Measurements from ENCODE around the gene TXNDC11. TPM values are rescaled to one million over a fixed set of nuclear protein-coding genes. Genes with fewer than 3 reads are reported as not detected.
"Not testable (repeated sequence)": the region's sequence is repeated elsewhere in the genome, so short reads cannot be mapped to it uniquely, and the experiment has no call there.

Gene TXNDC11
- total and polyA plus RNA-seq, 9 of the 15 experiments (the other 6 are each of a cell fraction or from before 2014, with no cell fraction given): 0.66 to 32.6 (median 26.2) TPM

DNA sequence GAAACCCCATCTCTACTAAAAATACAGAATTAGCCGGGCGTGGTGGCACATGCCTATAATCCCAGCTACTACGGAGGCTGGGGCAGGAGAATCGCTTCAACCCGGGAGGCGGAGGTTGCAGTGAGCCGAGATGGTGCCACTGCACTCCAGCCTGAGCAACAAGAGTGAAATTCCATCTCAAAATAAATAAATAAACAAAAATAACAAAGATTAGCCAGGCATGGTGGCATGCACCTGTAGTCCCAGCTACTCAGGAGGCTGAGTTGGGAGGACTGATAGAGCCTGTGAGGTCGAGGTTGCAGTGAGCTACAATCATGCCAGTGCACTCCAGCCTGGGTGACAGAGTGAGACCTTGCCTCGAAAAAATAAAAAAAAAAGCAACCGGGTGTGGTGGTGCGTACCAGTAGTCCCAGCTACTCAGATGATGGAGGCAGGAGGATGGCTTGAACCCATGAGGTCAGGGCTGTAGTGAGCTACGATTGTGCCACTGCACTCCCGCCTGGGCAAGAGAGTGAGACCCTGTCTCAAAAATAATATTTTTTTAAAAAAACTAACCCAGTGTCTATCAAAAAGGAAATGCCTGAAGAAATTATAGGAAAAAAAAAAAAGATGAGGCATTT, 42.4 kb upstream of the TXNDC11 start:
- H3K4me3 ChIP-seq; H2AFZ ChIP-seq (ENCODE audit: low read depth, low read length); FAIRE-seq; H3K9me3 ChIP-seq (replicated peaks; ENCODE audit: control insufficient read depth, insufficient read depth, low read depth, low read length); ATAC-seq; H3K27ac ChIP-seq (ENCODE audit: extremely low read depth, low read depth, low read length); BruUV-seq (replicated peaks); H3K4me2 ChIP-seq (ENCODE audit: insufficient read depth, low read length); intact Hi-C loops (cut with micrococcal nuclease); in situ Hi-C loops (cut with MboI); DNase-seq (ENCODE audit: extremely low read depth in 1 of 4, low spot score in 3 of 4); H3K9ac ChIP-seq (ENCODE audit: insufficient read depth in 1 of 2, low read depth in 2 of 2, low read length in 2 of 2); CTCF ChIA-PET (ENCODE audit: low intra/inter-chr PET ratio); H3K9me1 ChIP-seq (ENCODE audit: control insufficient read depth, insufficient read depth, low read length); H3K27me3 ChIP-seq (ENCODE audit: control insufficient read depth in 2 of 2, insufficient read depth in 2 of 2, low read length in 2 of 2): not testable (repeated sequence)
- Histone ChIP-seq H3K4me1 (replicated peaks in 1 of 2; ENCODE audit: control insufficient read depth in 2 of 2, insufficient read depth in 2 of 2, low read length in 2 of 2) (peaks cover 7 to 19% of the 10 kb centered on the region in 2 experiments), H3K79me2 (ENCODE audit: control insufficient read depth, insufficient read depth, low read length) (peaks cover 86% of the 10 kb centered on the region), H4K20me1 (replicated peaks; ENCODE audit: control insufficient read depth, insufficient read depth, low read length) (peaks cover 10% of the 10 kb centered on the region; the same call in 1 of the 2 replicates), H3K36me3 (ENCODE audit: control insufficient read depth, insufficient read depth, low read length) (peaks cover 26% of the 10 kb centered on the region)
- WGBS (ENCODE audit: insufficient coverage, low coverage, missing lambda C conversion rate): 85% methylated on average over 13 of the region's 13 CpGs
- POLR2A ChIA-PET: interaction anchor here (3.0 kb wide), 1 partner anchor 11 kb away, joined by 21 read pairs; the partner anchor contains the start of gene ZC3H7A

DNA sequence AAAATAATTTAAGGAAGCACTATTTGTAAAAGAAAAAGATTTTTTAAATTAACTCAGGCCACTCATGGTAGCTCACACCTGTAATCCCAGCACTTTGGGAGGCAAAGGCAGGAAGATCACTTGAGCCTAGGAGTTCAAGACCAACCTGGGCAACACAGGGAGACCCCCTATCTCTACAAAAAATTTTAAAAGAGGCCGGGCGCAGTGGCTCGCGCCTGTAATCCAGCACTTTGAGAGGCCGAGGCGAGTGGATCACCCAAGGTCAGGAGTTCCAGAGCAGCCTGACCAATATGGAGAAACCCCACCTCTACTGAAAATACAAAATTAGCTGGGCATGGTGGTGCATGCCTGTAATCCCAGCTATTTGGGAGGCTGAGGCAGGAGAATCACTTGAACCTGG, 41.7 kb upstream of the TXNDC11 start:
- CTCF ChIA-PET (ENCODE audit: low intra/inter-chr PET ratio); H3K9me3 ChIP-seq (replicated peaks; ENCODE audit: control insufficient read depth, insufficient read depth, low read depth, low read length); intact Hi-C loops (cut with micrococcal nuclease): not testable (repeated sequence)

More for the DNA sequence above, 41.7 kb upstream of the TXNDC11 start:
- H3K27ac ChIP-seq (ENCODE audit: extremely low read depth, low read depth, low read length); H3K27me3 ChIP-seq (ENCODE audit: control insufficient read depth in 2 of 2, insufficient read depth in 2 of 2, low read length in 2 of 2); H3K4me3 ChIP-seq; ATAC-seq; H3K9ac ChIP-seq (ENCODE audit: insufficient read depth in 1 of 2, low read depth in 2 of 2, low read length in 2 of 2); DNase-seq (ENCODE audit: extremely low read depth in 1 of 4, low spot score in 3 of 4); H3K4me2 ChIP-seq (ENCODE audit: insufficient read depth, low read length); H3K9me1 ChIP-seq (ENCODE audit: control insufficient read depth, insufficient read depth, low read length); in situ Hi-C loops (cut with MboI); FAIRE-seq; BruUV-seq (replicated peaks); H2AFZ ChIP-seq (ENCODE audit: low read depth, low read length): not testable (repeated sequence)
- peaks cover 7 to 19% of the 10 kb centered on the region in 2 experiments for H3K4me1 ChIP-seq (replicated peaks in 1 of 2; ENCODE audit: control insufficient read depth in 2 of 2, insufficient read depth in 2 of 2, low read length in 2 of 2)
- 68% methylated on average over 6 of the region's 6 CpGs for WGBS (ENCODE audit: insufficient coverage, low coverage, missing lambda C conversion rate)
- peaks cover 10% of the 10 kb centered on the region; the same call in 1 of the 2 replicates for H4K20me1 ChIP-seq (replicated peaks; ENCODE audit: control insufficient read depth, insufficient read depth, low read length)
- H3K79me2 ChIP-seq (ENCODE audit: control insufficient read depth, insufficient read depth, low read length): peaks cover 83% of the 10 kb centered on the region
- peaks cover 29% of the 10 kb centered on the region; the same call in 2 of the 3 replicates for H3K36me3 ChIP-seq (ENCODE audit: control insufficient read depth, insufficient read depth, low read length)
- POLR2A ChIA-PET: interaction anchor here (0.6 to 1.5 kb wide), 4 partner anchors 12 to 41 kb away, joined by 3 to 5 read pairs (median 4); partner anchors contain the start of genes TXNDC11 and ZC3H7A
